IMR-90 (cell line): ENCODE results near the gene SAMD15. TPM values are rescaled to one million over a fixed set of nuclear protein-coding genes. Genes with fewer than 3 reads are reported as not detected.

Source experiments
- ATAC-seq: fragments of 200-7000 bp; cut with Tn5 transposase; 2 replicates; pipeline ENCODE4 v1.9.1; 2020; ENCODE audit warnings: low read depth, mild to moderate bottlenecking, moderate library complexity
- BruUV-seq: library from RNA; stranded (reverse); fragments of 400-500 nt; replicated peaks from 2 replicates; lab custom pipeline; 2021; lab: Mats Ljungman, UMichigan
- CTCF ChIA-PET: fragments of 300-600 bp; formaldehyde crosslinking; extraction: SDS; loops from one replicate; lab custom pipeline; 2021; ENCODE audit warnings: antibody characterized with exemption; lab: Yijun Ruan, JAX
- POLR2A ChIA-PET: fragments of 300-600 bp; sonication (Branson Sonifier 250); formaldehyde crosslinking; loops from one replicate; lab custom pipeline; 2022; ENCODE audit warnings: antibody characterized with exemption; ENCODE audit not compliant: unreplicated experiment; lab: Charles Lee
- DNase-seq: peaks from one replicate; pipeline ENCODE4 v3.0.0; 2013
- H2AFZ ChIP-seq: replicated peaks from 2 replicates; pipeline ENCODE3; 2013; ENCODE audit warnings: low read length, mild to moderate bottlenecking; ENCODE audit not compliant: poor library complexity
- H2AK5ac ChIP-seq: 2 replicates; pipeline ENCODE4 v1.6.1; 2013; ENCODE audit warnings: low read depth, low read length, inconsistent platforms
- H2AK9ac ChIP-seq: replicated peaks from 2 replicates; pipeline ENCODE3; 2013; ENCODE audit warnings: mild to moderate bottlenecking, low read depth, low read length, moderate library complexity; ENCODE audit not compliant: poor library complexity
- H2BK120ac ChIP-seq: 2 replicates; pipeline ENCODE4 v1.6.1; 2013; ENCODE audit warnings: low read depth, low read length, inconsistent platforms
- H2BK15ac ChIP-seq: 3 replicates; pipeline ENCODE4 v1.6.1; 2013; ENCODE audit warnings: low read depth, low read length, inconsistent platforms
- H2BK20ac ChIP-seq: 2 replicates; pipeline ENCODE4 v1.6.1; 2013; ENCODE audit warnings: low read depth, mild to moderate bottlenecking, inconsistent platforms, low read length, moderate library complexity
- H2BK5ac ChIP-seq: 2 replicates; pipeline ENCODE4 v1.6.1; 2013; ENCODE audit warnings: mild to moderate bottlenecking, low read depth, low read length, inconsistent platforms; ENCODE audit not compliant: poor library complexity, severe bottlenecking
- H3K14ac ChIP-seq: replicated peaks from 2 replicates; pipeline ENCODE4 v1.6.1; 2013; ENCODE audit warnings: low read depth, low read length, inconsistent platforms
- H3K18ac ChIP-seq: 2 replicates; pipeline ENCODE4 v1.6.1; 2013; ENCODE audit warnings: low read depth, low read length, control low read depth
- H3K23ac ChIP-seq: 2 replicates; pipeline ENCODE4 v1.6.1; 2013; ENCODE audit warnings: low read depth, low read length, inconsistent platforms
- H3K27ac ChIP-seq: 2 replicates; pipeline ENCODE4 v1.5.1; 2013; ENCODE audit warnings: mild to moderate bottlenecking, control low read depth, low read length; ENCODE audit not compliant: insufficient read depth
- H3K27me3 ChIP-seq: 2 replicates; pipeline ENCODE4 v1.6.1; 2013; ENCODE audit warnings: low read length; ENCODE audit not compliant: control insufficient read depth, insufficient read depth
- H3K36me3 ChIP-seq: 2 replicates; pipeline ENCODE4 v1.6.1; 2013; ENCODE audit warnings: low read length, mixed read lengths; ENCODE audit not compliant: control insufficient read depth, insufficient read depth
- H3K4ac ChIP-seq: 2 replicates; pipeline ENCODE4 v1.6.1; 2013; ENCODE audit warnings: low read depth, low read length, inconsistent platforms
- H3K4me1 ChIP-seq: 2 replicates; pipeline ENCODE4 v1.6.1; 2013; ENCODE audit warnings: low read length, mixed read lengths; ENCODE audit not compliant: control insufficient read depth, insufficient read depth
- H3K4me2 ChIP-seq: 2 replicates; pipeline ENCODE4 v1.6.1; 2013; ENCODE audit warnings: low read depth, mild to moderate bottlenecking, control low read depth, low read length, moderate library complexity
- H3K4me3 ChIP-seq: 2 replicates; pipeline ENCODE4 v1.5.1; 2013; ENCODE audit warnings: low read depth, mild to moderate bottlenecking, control low read depth, low read length, moderate library complexity; ENCODE audit not compliant: insufficient read depth
- H3K56ac ChIP-seq: 2 replicates; pipeline ENCODE4 v1.6.1; 2013; ENCODE audit warnings: low read length, inconsistent platforms; ENCODE audit not compliant: insufficient read depth; ENCODE audit errors: extremely low read depth
- H3K79me1 ChIP-seq, 2 experiments: 2 replicates each; pipeline ENCODE4 v1.6.1; 2013; ENCODE audit warnings: low read length in 2 of 2, inconsistent platforms in 1 of 2, low read depth in 1 of 2
- H3K9ac ChIP-seq: 2 replicates; pipeline ENCODE4 v1.6.1; 2013; ENCODE audit warnings: low read depth, low read length, control low read depth
- H3K9me1 ChIP-seq: 2 replicates; pipeline ENCODE4 v1.6.1; 2013; ENCODE audit warnings: low read length, inconsistent platforms; ENCODE audit not compliant: insufficient read depth
- H3K9me3 ChIP-seq: 2 replicates; pipeline ENCODE4 v1.6.1; 2013; ENCODE audit warnings: low read length; ENCODE audit not compliant: control insufficient read depth, insufficient read depth
- H4K20me1 ChIP-seq: 2 replicates; pipeline ENCODE4 v1.6.1; 2013; ENCODE audit warnings: low read length, inconsistent platforms; ENCODE audit not compliant: insufficient read depth
- H4K5ac ChIP-seq: 2 replicates; pipeline ENCODE4 v1.6.1; 2013; ENCODE audit warnings: mild to moderate bottlenecking, low read depth, low read length, control low read depth
- H4K8ac ChIP-seq, 2 experiments: 2 replicates each; pipeline ENCODE4 v1.6.1; 2013; ENCODE audit warnings: low read depth in 2 of 2, low read length in 2 of 2, control low read depth in 1 of 2, inconsistent platforms in 1 of 2
- H4K91ac ChIP-seq: 2 replicates; pipeline ENCODE4 v1.6.1; 2013; ENCODE audit warnings: low read depth, low read length, inconsistent platforms; ENCODE audit not compliant: insufficient read depth
- BHLHE40 ChIP-seq: fragments of 150-350 bp; IDR thresholded peaks from 2 replicates; pipeline ENCODE4 v1.6.1; 2016; ENCODE audit warnings: mild to moderate bottlenecking, low read depth, low read length
- CEBPB ChIP-seq: IDR thresholded peaks from 2 replicates; pipeline ENCODE4 v1.6.1; 2012; ENCODE audit warnings: low read depth, low read length, improper control_type of control experiment
- CHD1 ChIP-seq: IDR thresholded peaks from 2 replicates; pipeline ENCODE4 v1.6.1; 2012; ENCODE audit warnings: low read depth, low read length, improper control_type of control experiment
- FOS ChIP-seq: fragments of 150-350 bp; IDR thresholded peaks from 2 replicates; pipeline ENCODE4 v1.6.1; 2016; ENCODE audit warnings: low read depth, low read length
- MAFK ChIP-seq: IDR thresholded peaks from 2 replicates; pipeline ENCODE4 v1.6.1; 2012; ENCODE audit warnings: low read depth, low read length, improper control_type of control experiment
- MAZ ChIP-seq: IDR thresholded peaks from 2 replicates; pipeline ENCODE4 v1.6.1; 2012; ENCODE audit warnings: low read depth, mild to moderate bottlenecking, low read length, improper control_type of control experiment, moderate library complexity, borderline replicate concordance
- MXI1 ChIP-seq: IDR thresholded peaks from 2 replicates; pipeline ENCODE4 v1.6.1; 2012; ENCODE audit warnings: low read depth, mild to moderate bottlenecking, low read length, moderate library complexity, borderline replicate concordance
- NFE2L2 ChIP-seq: fragments of 150-350 bp; IDR thresholded peaks from 2 replicates; pipeline ENCODE4 v1.6.1; 2016; ENCODE audit warnings: low read depth, mild to moderate bottlenecking, low read length
- POLR2A ChIP-seq: IDR thresholded peaks from 2 replicates; pipeline ENCODE4 v1.6.1; 2012; ENCODE audit warnings: mild to moderate bottlenecking, low read depth, low read length
- RAD21 ChIP-seq: IDR thresholded peaks from 2 replicates; pipeline ENCODE4 v1.6.1; 2012; ENCODE audit warnings: low read length, improper control_type of control experiment
- RCOR1 ChIP-seq: IDR thresholded peaks from 2 replicates; pipeline ENCODE4 v1.6.1; 2012; ENCODE audit warnings: mild to moderate bottlenecking, low read length, improper control_type of control experiment; ENCODE audit not compliant: insufficient replicate concordance
- RFX5 ChIP-seq: IDR thresholded peaks from 2 replicates; pipeline ENCODE4 v1.8.0; 2012; ENCODE audit warnings: low read depth, mild to moderate bottlenecking, low read length, moderate library complexity
- SMC3 ChIP-seq: fragments of 150-350 bp; IDR thresholded peaks from 2 replicates; pipeline ENCODE4 v1.6.1; 2016; ENCODE audit warnings: low read depth, mild to moderate bottlenecking, antibody characterized with exemption, low read length, moderate library complexity
- WGBS, 2 experiments: methylation state at CpG; one replicate each; pipeline versions ENCODE4 v1.1.5 to v1.1.7; 2013; ENCODE audit warnings: missing lambda C conversion rate in 2 of 2; ENCODE audit not compliant: insufficient read length in 1 of 2; ENCODE audit errors: extremely low coverage in 2 of 2; 5-methylcytosine and 5-hydroxymethylcytosine counted together
- dilution Hi-C: fragments of 300-500 bp; cut with HindIII; formaldehyde crosslinking; loops from one replicate; pipeline ENCODE4 v1.14.3; 2018; ENCODE audit warnings: low sequenced_read_pairs; ENCODE audit not compliant: unreplicated experiment
- in situ Hi-C: fragments of 300-500 bp; cut with MboI; formaldehyde crosslinking; loops from 3 replicates; pipeline ENCODE4 v1.14.3; 2019; ENCODE audit warnings: low sequenced_read_pairs, inconsistent platforms, mixed read lengths
- intact Hi-C: fragments of 100-400 bp; cut with micrococcal nuclease; formaldehyde crosslinking; loops from 2 replicates; pipeline ENCODE4 v1.10.0; 2022
- polyA plus RNA-seq, 3 experiments: library from polyadenylated mRNA; depleted of rRNA; stranded (reverse); fragments of >200 nt; gene quantifications; 2 replicates each; pipeline ENCODE4 v1.2.3, GENCODE V29; 2012; ENCODE audit warnings: low replicate concordance in 1 of 3
- total RNA-seq: library from RNA; depleted of rRNA; stranded (reverse); fragments of >200 nt; gene quantifications from 2 replicates; pipeline ENCODE4 v1.2.3, GENCODE V29; 2012
- TF ChIP-seq, protein P1 (sequence below): conservative IDR thresholded peaks from 2 replicates; pipeline ENCODE4 v1.5.1; 2012; ENCODE audit warnings: mild to moderate bottlenecking, low read depth, low read length, improper control_type of control experiment
- TF ChIP-seq, protein P2 (sequence below): fragments of 150-350 bp; IDR thresholded peaks from 2 replicates; pipeline ENCODE4 v1.6.1; 2017; ENCODE audit warnings: mild to moderate bottlenecking, antibody characterized with exemption, low read length, low read depth

SAMD15 gene
- total and polyA plus RNA-seq, 2 of the 4 experiments (the other 2 are of a cell fraction), result 0.68 to 1.3 TPM

DNA sequence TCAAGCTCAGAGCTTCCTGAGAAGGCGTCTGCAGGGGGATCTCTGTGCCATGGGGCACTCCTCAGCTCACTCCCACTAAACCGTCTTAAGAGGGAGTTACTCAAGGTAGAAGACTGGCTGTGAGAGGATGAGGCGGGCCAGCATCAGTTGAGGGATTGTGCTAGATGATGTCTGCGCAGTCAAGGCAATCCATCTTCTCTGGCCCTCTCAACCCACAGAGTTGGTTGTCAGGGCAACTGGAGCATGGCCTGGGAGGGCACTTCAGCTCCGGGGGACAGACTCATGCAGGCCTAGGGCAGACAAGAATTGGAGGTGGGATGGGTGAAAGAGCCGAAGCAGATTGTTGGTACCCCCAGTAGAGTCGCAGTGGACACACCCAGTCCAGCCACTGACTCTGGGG, 47.3 kb upstream of the SAMD15 start:
- Histone ChIP-seq H3K4ac (no peak overlapping the region), H2AK5ac (no peak overlapping the region), H3K79me1 (no peaks in the 10 kb centered on the region), H4K5ac (no peak overlapping the region), H2BK5ac (no peak overlapping the region), H2AFZ (peak overlapping the region; percentile 14), H3K36me3 (no peaks in the 10 kb centered on the region), H3K9me1 (peaks cover 3% of the 10 kb centered on the region; the same call in 1 of the 2 replicates), H3K14ac (no peak overlapping the region), H3K4me2 (no peak overlapping the region), H2BK120ac (no peak overlapping the region), H4K20me1 (no peaks in the 10 kb centered on the region), H4K91ac (no peak overlapping the region), H2BK20ac (no peak overlapping the region), H2AK9ac (no peak overlapping the region), H3K23ac (no peak overlapping the region), H3K9ac (no peak overlapping the region), H3K56ac (no peak overlapping the region), H3K18ac (no peak overlapping the region), H3K4me1 (no peaks in the 10 kb centered on the region), H3K9me3 (no peaks in the 10 kb centered on the region), H2BK15ac (no peak overlapping the region), H3K27ac (no peak overlapping the region), H3K4me3 (no peak overlapping the region), H3K27me3 (no peaks in the 10 kb centered on the region), H4K8ac (no peak overlapping the region)
- dilution Hi-C loops, result no loop called here
- 100% methylated on average over 1 of the region's 7 CpGs; no CpG with 5 or more reads in 1 of the 2 experiments for WGBS, 2 experiments
- no peak for ATAC-seq
- BruUV-seq, result no TSS peak
- intact Hi-C loops, result no loop called here
- ChIA-PET POLR2A (no interaction called here), CTCF (interaction anchor here (1.0 kb wide), 1 partner anchor 29 kb away, joined by 3 read pairs; no protein-coding TSS in a partner anchor)
- TF ChIP-seq, protein P1, sequence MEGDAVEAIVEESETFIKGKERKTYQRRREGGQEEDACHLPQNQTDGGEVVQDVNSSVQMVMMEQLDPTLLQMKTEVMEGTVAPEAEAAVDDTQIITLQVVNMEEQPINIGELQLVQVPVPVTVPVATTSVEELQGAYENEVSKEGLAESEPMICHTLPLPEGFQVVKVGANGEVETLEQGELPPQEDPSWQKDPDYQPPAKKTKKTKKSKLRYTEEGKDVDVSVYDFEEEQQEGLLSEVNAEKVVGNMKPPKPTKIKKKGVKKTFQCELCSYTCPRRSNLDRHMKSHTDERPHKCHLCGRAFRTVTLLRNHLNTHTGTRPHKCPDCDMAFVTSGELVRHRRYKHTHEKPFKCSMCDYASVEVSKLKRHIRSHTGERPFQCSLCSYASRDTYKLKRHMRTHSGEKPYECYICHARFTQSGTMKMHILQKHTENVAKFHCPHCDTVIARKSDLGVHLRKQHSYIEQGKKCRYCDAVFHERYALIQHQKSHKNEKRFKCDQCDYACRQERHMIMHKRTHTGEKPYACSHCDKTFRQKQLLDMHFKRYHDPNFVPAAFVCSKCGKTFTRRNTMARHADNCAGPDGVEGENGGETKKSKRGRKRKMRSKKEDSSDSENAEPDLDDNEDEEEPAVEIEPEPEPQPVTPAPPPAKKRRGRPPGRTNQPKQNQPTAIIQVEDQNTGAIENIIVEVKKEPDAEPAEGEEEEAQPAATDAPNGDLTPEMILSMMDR, result no peak
- TF ChIP-seq MXI1 (no peak), POLR2A (no peak), MAFK (no peak), CHD1 (no peak), MAZ (no peak), CEBPB (no peak), BHLHE40 (no peak), RCOR1 (no peak), RFX5 (no peak), FOS (no peak), SMC3 (no peak), RAD21 (no peak), NFE2L2 (no peak)
- TF ChIP-seq, protein P2, sequence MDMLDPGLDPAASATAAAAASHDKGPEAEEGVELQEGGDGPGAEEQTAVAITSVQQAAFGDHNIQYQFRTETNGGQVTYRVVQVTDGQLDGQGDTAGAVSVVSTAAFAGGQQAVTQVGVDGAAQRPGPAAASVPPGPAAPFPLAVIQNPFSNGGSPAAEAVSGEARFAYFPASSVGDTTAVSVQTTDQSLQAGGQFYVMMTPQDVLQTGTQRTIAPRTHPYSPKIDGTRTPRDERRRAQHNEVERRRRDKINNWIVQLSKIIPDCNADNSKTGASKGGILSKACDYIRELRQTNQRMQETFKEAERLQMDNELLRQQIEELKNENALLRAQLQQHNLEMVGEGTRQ, result no peak
- no peak for DNase-seq
- in situ Hi-C loops, result no loop called here
